Omental fat pad (tissue), 4 donors: ENCODE measurements around the gene PLCH1. TPM values are rescaled to one million over a fixed set of nuclear protein-coding genes. Genes with fewer than 3 reads are reported as not detected.

ENCODE experiments used
- ATAC-seq: fragments of 150-250 bp; one replicate; pipeline ENCODE4 v1.9.1; 2016; ENCODE audit warnings: mild to moderate bottlenecking, moderate library complexity; ENCODE audit not compliant: low FRiP score
- DNase-seq: peaks from one replicate; pipeline ENCODE4 v3.0.0-alpha.2; 2019; ENCODE audit warnings: low spot score
- total RNA-seq, 4 donors: library from RNA; depleted of rRNA; stranded (reverse); fragments of >200 nt; gene quantifications; one replicate each; pipeline ENCODE4 v1.1.0, GENCODE V29; 2016
- TF ChIP-seq, protein P1 (sequence below), 3 donors: fragments of 450-650 bp; IDR thresholded peaks; one replicate each; pipeline ENCODE4 v1.5.1; 2016 to 2017; ENCODE audit warnings: antibody characterized with exemption in 3 of 3, mild to moderate bottlenecking in 3 of 3, moderate library complexity in 2 of 3

Gene PLCH1
- total RNA-seq, 4 donors from 2014 or later = 0.12 to 3.2 (median 0.23) TPM

DNA sequence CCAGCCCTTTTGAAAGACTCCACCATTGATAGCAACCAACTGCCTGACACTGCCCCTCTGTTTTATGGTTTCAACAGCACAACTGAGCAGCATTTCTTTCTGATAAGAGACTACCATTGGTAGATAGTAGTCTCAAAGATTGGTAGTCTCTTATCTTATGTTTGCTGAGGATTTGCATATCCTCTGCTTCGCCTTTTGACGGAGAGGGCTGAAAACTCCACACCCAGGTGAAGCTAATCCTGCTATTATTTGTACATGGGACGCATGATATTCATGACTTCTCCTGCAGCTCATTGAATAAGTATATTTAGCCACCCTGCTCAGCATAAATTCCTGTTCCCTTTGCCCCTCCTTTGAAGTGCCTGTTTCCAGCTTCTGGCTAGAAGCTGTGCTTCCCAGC is 332.0 kb downstream of the PLCH1 start:
- DNase-seq (no peak), ATAC-seq (no peak)
- TF ChIP-seq, protein P1, sequence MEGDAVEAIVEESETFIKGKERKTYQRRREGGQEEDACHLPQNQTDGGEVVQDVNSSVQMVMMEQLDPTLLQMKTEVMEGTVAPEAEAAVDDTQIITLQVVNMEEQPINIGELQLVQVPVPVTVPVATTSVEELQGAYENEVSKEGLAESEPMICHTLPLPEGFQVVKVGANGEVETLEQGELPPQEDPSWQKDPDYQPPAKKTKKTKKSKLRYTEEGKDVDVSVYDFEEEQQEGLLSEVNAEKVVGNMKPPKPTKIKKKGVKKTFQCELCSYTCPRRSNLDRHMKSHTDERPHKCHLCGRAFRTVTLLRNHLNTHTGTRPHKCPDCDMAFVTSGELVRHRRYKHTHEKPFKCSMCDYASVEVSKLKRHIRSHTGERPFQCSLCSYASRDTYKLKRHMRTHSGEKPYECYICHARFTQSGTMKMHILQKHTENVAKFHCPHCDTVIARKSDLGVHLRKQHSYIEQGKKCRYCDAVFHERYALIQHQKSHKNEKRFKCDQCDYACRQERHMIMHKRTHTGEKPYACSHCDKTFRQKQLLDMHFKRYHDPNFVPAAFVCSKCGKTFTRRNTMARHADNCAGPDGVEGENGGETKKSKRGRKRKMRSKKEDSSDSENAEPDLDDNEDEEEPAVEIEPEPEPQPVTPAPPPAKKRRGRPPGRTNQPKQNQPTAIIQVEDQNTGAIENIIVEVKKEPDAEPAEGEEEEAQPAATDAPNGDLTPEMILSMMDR (IDR thresholded peaks at IDR 0.05) = no peak

GRCh38 chr3:155411500-155412223 is 333.2 kb downstream of the PLCH1 start:
- ATAC-seq = no peak
- no peak for DNase-seq

GRCh38 chr3:155409336-155409735 is 335.5 kb downstream of the PLCH1 start:
- no peak for DNase-seq
- ATAC-seq = no peak
- TF ChIP-seq, protein P1 (IDR thresholded peaks at IDR 0.05) = no peak

More at GRCh38 chr3:155411500-155412223, 333.2 kb downstream of the PLCH1 start:
- TF ChIP-seq, protein P1 (IDR thresholded peaks at IDR 0.05) = no peak

- ATAC-seq (no peak), DNase-seq (no peak)
- TF ChIP-seq, protein P1 (IDR thresholded peaks at IDR 0.05) = no peak
These were observed 336.9 kb downstream of the PLCH1 start for GRCh38 chr3:155407971-155408370.

- no peak for ATAC-seq
- TF ChIP-seq, protein P1 (IDR thresholded peaks at IDR 0.05) = no peak
- no peak for DNase-seq
These were observed 337.5 kb downstream of the PLCH1 start for GRCh38 chr3:155407331-155407730.

- no peak for ATAC-seq
- TF ChIP-seq, protein P1 (IDR thresholded peaks at IDR 0.05) = no peak
- DNase-seq = no peak
These were observed 340.4 kb downstream of the PLCH1 start for GRCh38 chr3:155404486-155404885.

DNA sequence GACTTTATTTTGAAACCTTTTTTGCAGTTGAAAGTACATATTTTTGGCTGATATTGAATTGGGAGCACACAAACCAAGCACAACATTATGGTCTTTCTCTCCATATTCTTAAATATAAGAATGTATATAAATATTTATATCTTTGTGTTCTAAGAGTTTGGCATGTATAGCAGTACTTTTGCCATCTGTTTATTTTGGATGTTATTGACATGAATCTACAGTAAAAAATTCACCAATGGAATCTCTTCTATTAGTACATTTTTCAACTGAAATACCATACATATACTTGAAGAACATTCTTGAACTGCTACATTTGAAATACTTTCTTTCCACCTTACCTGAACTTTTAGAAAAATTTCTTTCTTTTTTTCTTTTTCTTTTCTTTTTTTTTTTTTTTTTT is 342.2 kb downstream of the PLCH1 start:
- no peak for DNase-seq
- TF ChIP-seq, protein P1 (IDR thresholded peaks at IDR 0.05) = no peak
- no peak for ATAC-seq
